ENCODE results near the gene RFTN1.

The RFTN1 gene

GRCh38 chr3:16484984-16485383, 28.5 kb downstream of the RFTN1 start:
- DNase-seq = no peak

- DNase-seq = no peak
These were observed 29.3 kb downstream of the RFTN1 start for GRCh38 chr3:16484216-16484615.

DNA sequence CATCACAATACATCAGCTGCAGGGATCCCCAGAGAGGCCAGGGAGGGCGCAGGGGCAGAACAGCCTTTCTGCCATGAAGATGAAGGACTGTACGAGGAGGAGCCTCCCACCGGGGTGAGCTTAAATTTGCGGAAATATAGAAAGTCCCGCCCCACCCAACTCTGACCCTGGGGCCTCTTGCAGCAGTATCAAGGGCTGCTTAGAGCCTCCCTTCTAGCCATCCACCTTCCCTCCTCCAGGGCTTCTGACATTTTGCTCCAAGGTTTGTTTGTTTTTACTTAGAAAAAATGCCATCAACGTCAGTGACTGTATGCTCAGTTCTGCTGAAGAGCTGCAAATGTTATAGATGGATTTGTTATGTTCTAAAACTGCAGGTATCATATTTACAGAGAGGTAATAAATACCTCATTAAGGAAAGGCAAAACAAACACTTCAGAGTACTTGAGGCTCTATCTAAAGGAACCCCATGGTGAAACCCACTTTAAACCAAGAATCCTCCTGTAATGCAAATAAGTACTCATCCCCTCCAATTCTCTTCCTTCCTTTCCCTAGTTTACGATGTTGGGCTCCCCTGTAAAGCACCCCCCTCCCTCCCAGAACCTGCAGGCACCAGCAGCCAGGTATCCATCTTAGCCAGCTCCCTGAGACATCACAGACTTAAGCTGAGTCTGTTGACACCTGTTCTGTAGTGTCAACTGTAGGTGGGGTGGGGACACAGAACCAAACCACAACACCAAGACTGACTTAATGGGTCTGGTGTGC, 30.5 kb downstream of the RFTN1 start:
- no peak for DNase-seq

DNA sequence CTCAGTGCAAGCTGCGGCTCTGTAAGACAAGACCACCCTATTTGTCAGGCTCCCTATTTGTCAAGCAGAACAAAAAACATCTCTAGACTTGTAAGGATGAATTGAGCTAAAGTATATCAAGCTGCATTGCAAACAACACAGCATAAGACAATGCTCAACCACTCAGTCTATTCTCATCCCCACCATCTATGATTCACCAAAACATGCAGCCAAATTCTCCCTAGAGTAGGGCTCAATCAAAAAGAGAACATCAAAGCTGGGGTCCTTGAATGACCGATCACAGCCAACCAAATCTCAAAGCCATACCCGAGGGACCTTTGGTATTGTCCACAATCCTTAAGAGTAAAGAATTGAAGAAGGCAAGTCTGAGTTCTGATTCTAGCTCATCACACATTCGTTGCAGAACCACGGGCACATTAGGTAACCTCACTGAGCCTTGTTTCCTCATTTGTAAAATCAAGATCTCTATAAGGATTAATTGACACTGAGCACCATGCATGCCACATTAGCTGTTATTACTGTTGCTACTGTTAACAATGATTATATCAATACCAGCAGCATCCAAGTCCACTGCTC, 31.2 kb downstream of the RFTN1 start:
- no peak for DNase-seq

DNA sequence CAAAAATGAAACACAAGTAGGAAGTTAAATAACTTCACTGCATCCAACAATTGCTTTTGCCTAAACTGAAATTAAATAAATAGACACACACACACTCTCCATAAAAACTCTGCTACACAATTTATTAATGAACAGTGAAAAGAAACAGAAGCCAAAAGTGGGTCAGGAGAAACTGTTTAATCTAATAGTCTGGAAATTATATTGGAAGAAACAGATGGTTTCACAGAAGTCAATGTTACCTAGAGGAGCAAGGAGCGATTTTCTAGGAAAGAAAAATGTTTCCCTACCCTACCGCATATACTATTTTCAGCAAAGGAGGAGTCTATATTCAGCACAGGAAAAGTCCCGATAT, 32.0 kb downstream of the RFTN1 start:
- DNase-seq = no peak

GRCh38 chr3:16480861-16481545, 32.5 kb downstream of the RFTN1 start:
- DNase-seq = peak; percentile 63

DNA sequence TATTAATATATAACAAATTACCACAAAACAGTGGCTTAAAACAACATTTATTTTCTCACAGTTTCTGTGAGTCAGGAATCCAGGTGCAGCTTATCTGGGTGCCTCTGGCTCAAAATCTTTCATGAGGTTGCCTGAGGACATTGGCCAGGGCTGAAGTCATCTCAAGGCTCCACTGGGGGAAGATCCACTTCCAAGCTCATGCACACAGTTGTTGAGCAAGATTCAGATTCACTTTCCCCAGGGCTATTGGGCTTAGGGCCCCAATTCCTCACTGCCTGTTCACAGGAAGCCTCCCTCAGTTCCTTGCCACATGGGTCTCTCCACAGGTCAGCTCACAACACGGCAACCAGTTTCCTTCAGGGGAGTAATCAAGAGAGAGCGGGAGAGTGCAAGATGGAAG, 35.0 kb downstream of the RFTN1 start:
- no peak for DNase-seq

- DNase-seq = no peak
These were observed 36.0 kb downstream of the RFTN1 start for GRCh38 chr3:16477521-16477920.

- no peak for DNase-seq
These were observed 36.4 kb downstream of the RFTN1 start for GRCh38 chr3:16477056-16477455.

GRCh38 chr3:16476636-16477035, 36.9 kb downstream of the RFTN1 start:
- DNase-seq = no peak

- DNase-seq = no peak
These were observed 37.7 kb downstream of the RFTN1 start for GRCh38 chr3:16475766-16476165.

GRCh38 chr3:16474920-16475319, 38.6 kb downstream of the RFTN1 start:
- no peak for DNase-seq

- no peak for DNase-seq
These were observed 39.3 kb downstream of the RFTN1 start for GRCh38 chr3:16474216-16474615.

DNA sequence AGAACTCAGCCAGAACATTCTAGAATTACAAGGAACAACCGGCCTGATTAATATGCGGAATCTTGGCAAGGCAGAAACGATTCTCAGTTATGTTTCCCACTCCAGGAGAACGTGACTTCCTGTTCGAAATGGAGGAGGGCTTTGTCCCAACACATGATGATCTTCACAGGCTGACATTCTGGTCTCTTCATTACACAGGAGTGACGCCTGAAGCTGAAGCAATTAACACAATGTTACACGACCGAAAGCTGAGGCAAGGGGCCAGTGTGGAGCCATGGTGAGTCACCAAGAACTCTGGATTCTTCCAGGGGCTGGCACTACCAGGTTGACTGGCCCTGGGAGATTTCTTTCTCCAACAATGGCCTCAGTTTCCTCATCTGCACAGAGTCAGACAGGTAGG, 40.9 kb downstream of the RFTN1 start:
- no peak for DNase-seq

- no peak for DNase-seq
These were observed 41.6 kb downstream of the RFTN1 start for GRCh38 chr3:16471897-16472296.

DNA sequence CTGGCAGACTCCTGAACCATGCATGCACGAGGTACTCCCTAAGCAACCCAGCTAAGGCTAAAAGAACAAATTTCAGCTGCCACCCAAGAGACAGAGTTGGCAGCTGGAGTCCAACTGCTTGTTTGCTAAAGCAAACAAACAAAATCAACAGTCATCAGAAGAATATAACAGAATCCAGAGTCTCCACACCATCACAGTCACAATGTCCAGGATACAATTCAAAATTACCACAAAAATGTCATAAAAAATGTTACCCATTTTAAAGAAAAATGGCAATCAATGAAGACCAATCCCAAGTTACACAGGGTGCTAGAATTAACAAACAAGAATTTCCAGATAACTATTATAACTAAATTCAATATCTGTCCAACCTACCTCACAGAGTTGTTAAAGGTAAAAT, 42.9 kb downstream of the RFTN1 start:
- no peak for DNase-seq

- DNase-seq = no peak
These were observed 45.0 kb downstream of the RFTN1 start for GRCh38 chr3:16468336-16469098.

- no peak for DNase-seq
These were observed 45.5 kb downstream of the RFTN1 start for GRCh38 chr3:16468002-16468335.

- DNase-seq = no peak
These were observed 46.1 kb downstream of the RFTN1 start for GRCh38 chr3:16467393-16467792.

DNA sequence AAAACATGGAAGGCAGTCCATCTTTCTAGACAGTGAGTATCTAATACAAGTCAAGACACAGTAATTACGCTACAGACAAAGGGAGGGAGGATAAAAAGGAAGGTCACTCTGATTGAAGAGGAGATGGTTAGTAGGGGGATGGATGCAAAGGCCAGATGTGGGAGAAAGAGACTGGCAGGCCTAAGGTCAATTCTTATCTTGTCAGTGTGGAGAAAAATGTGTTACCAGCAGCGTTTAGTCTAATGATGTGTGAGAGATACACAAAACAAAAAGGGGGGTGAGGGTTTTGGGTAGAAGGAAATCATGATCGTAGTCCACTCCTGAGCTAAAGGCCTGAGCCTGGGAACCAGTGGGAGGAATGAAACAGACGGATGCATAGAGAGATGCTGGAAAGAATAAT, 46.7 kb downstream of the RFTN1 start:
- no peak for DNase-seq

DNA sequence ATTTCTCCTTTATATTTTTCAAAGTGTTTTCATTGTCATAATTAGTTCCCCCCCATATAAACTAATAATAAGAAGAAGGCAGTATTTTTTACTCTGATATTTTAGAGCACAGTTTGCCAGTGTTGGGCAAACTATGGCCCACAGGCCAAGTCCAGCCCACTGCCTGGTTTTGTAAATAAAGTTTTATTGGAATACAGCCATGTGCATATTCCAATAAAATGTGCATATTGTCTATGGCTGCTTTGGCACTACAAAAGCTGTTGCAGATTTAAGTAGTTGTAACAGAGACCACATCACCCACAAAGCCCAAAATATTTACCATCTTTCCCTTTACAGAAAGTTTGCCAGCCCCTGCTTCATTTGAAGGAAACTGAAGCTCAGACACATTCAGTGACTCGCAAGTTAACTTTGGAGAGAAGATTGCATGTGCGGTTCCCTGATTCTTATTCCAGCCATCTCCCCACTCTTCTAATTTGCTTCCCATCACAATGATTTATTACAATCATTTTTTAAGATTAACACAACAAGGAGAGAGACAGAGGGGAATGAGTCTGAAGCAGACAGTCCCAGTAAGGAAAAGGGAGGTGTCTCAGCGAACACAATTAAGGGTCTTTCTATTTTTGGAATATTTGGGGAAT, 48.9 kb downstream of the RFTN1 start:
- DNase-seq = no peak

DNA sequence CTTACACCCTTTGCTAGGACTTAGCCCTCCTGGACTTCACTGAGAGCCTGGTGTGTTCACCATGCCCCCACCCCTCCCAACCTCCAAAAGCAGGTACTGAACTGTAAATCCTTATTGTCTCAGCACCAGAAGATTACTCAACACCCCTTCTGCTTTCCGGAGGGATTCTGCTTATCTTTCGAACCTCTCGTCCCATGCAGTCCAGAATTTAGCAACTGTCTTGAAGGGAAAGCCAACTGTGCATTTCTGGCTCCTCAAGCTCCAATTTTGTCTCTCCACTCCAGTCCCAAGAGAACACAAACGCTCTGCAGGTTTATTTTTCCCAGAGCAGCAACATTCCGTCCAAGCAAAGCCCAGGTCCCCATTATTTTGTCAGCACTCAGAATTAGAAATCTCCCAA, 49.6 kb downstream of the RFTN1 start:
- no peak for DNase-seq

GRCh38 chr3:16463119-16463518, 50.4 kb downstream of the RFTN1 start:
- DNase-seq = no peak
